Ectodermal cell (in vitro differentiated cells): ENCODE results near the gene CD207.

Experiments
- H3K27ac ChIP-seq: 2 replicates; pipeline ENCODE4 v1.7.0; 2013; ENCODE audit warnings: mild to moderate bottlenecking, low read depth, low read length; ENCODE audit not compliant: insufficient read depth, poor library complexity, severe bottlenecking
- H3K27me3 ChIP-seq: 2 replicates; pipeline ENCODE4 v1.7.0; 2013; ENCODE audit warnings: mild to moderate bottlenecking, low read length; ENCODE audit not compliant: insufficient read depth, control insufficient read depth, poor library complexity, severe bottlenecking
- H3K36me3 ChIP-seq: one replicate; pipeline ENCODE4 v1.7.0; 2013; ENCODE audit warnings: low read length; ENCODE audit not compliant: control insufficient read depth, insufficient read depth
- H3K4me1 ChIP-seq: one replicate; pipeline ENCODE4 v1.7.0; 2013; ENCODE audit warnings: low read length; ENCODE audit not compliant: control insufficient read depth, insufficient read depth
- H3K4me3 ChIP-seq: 2 replicates; pipeline ENCODE4 v1.7.0; 2013; ENCODE audit warnings: low read depth, low read length, control low read depth; ENCODE audit not compliant: insufficient read depth
- H3K9me3 ChIP-seq: 2 replicates; pipeline ENCODE4 v1.7.0; 2013; ENCODE audit warnings: mild to moderate bottlenecking, low read length, moderate library complexity; ENCODE audit not compliant: control insufficient read depth
- WGBS, 2 experiments: methylation state at CpG; one replicate each; pipeline ENCODE4 v1.1.7; 2013; ENCODE audit warnings: missing lambda C conversion rate in 2 of 2; 5-methylcytosine and 5-hydroxymethylcytosine counted together

The CD207 gene

GRCh38 chr2:70852824-70853223, 17.2 kb upstream of the CD207 start:
- H3K27ac ChIP-seq, result no peak overlapping the region
- no peak overlapping the region for H3K4me3 ChIP-seq
- peaks cover 4% of the 10 kb centered on the region for H3K4me1 ChIP-seq
- no CpG with 5 or more reads among the region's 1 CpG for WGBS, 2 experiments
- no peaks in the 10 kb centered on the region for H3K27me3 ChIP-seq
- no peaks in the 10 kb centered on the region for H3K36me3 ChIP-seq
- no peaks in the 10 kb centered on the region for H3K9me3 ChIP-seq

- Histone ChIP-seq H3K4me3 (no peak overlapping the region), H3K36me3 (no peaks in the 10 kb centered on the region), H3K27me3 (no peaks in the 10 kb centered on the region), H3K27ac (no peak overlapping the region), H3K9me3 (no peaks in the 10 kb centered on the region), H3K4me1 (peaks cover 4% of the 10 kb centered on the region)
- WGBS, 2 experiments, result 78% methylated on average over 4 of the region's 4 CpGs
Observed at GRCh38 chr2:70851704-70852103, 16.1 kb upstream of the CD207 start.

GRCh38 chr2:70850925-70851324, 15.3 kb upstream of the CD207 start:
- no peak overlapping the region for H3K27ac ChIP-seq
- no peaks in the 10 kb centered on the region for H3K9me3 ChIP-seq
- H3K4me3 ChIP-seq, result no peak overlapping the region
- 33 to 58% methylated on average over 1 to 2 of the region's 2 CpGs for WGBS, 2 experiments
- no peaks in the 10 kb centered on the region for H3K36me3 ChIP-seq
- H3K4me1 ChIP-seq, result peaks cover 4% of the 10 kb centered on the region
- H3K27me3 ChIP-seq, result no peaks in the 10 kb centered on the region

GRCh38 chr2:70842401-70842800, 6.8 kb upstream of the CD207 start:
- Histone ChIP-seq H3K27ac (no peak overlapping the region), H3K27me3 (no peaks in the 10 kb centered on the region), H3K36me3 (no peaks in the 10 kb centered on the region), H3K4me1 (no peaks in the 10 kb centered on the region), H3K9me3 (no peaks in the 10 kb centered on the region), H3K4me3 (no peak overlapping the region)
- 85 to 86% methylated on average over 7 of the region's 7 CpGs for WGBS, 2 experiments

GRCh38 chr2:70837980-70838925, 2.6 kb upstream of the CD207 start:
- Histone ChIP-seq H3K27ac (no peak overlapping the region), H3K9me3 (no peaks in the 10 kb centered on the region), H3K27me3 (no peaks in the 10 kb centered on the region), H3K4me3 (no peak overlapping the region), H3K4me1 (no peaks in the 10 kb centered on the region), H3K36me3 (no peaks in the 10 kb centered on the region)
- whole genome bisulfite sequencing, 2 experiments, result 95 to 96% methylated on average over 10 of the region's 10 CpGs

GRCh38 chr2:70834881-70835280, 735 bp downstream of the CD207 start:
- Histone ChIP-seq H3K9me3 (no peaks in the 10 kb centered on the region), H3K27ac (no peak overlapping the region), H3K27me3 (no peaks in the 10 kb centered on the region), H3K36me3 (no peaks in the 10 kb centered on the region), H3K4me1 (no peaks in the 10 kb centered on the region), H3K4me3 (no peak overlapping the region)
- WGBS, 2 experiments, result 88 to 90% methylated on average over 4 of the region's 4 CpGs

GRCh38 chr2:70834106-70834505, 1.5 kb downstream of the CD207 start:
- H3K4me1 ChIP-seq, result no peaks in the 10 kb centered on the region
- H3K36me3 ChIP-seq, result no peaks in the 10 kb centered on the region
- H3K27ac ChIP-seq, result no peak overlapping the region
- no peak overlapping the region for H3K4me3 ChIP-seq
- H3K9me3 ChIP-seq, result no peaks in the 10 kb centered on the region
- no peaks in the 10 kb centered on the region for H3K27me3 ChIP-seq
- 93 to 97% methylated on average over 2 of the region's 2 CpGs for WGBS, 2 experiments

GRCh38 chr2:70833246-70833645, 2.4 kb downstream of the CD207 start:
- Histone ChIP-seq H3K27ac (no peak overlapping the region), H3K4me1 (no peaks in the 10 kb centered on the region), H3K27me3 (no peaks in the 10 kb centered on the region), H3K9me3 (no peaks in the 10 kb centered on the region), H3K36me3 (no peaks in the 10 kb centered on the region), H3K4me3 (no peak overlapping the region)
- WGBS, 2 experiments, result 59 to 69% methylated on average over 1 of the region's 1 CpG

GRCh38 chr2:70832386-70832785, 3.2 kb downstream of the CD207 start:
- H3K27me3 ChIP-seq, result no peaks in the 10 kb centered on the region
- no peak overlapping the region for H3K27ac ChIP-seq
- no peak overlapping the region for H3K4me3 ChIP-seq
- 94% methylated on average over 2 of the region's 2 CpGs for WGBS, 2 experiments
- H3K9me3 ChIP-seq, result no peaks in the 10 kb centered on the region
- H3K36me3 ChIP-seq, result no peaks in the 10 kb centered on the region
- no peaks in the 10 kb centered on the region for H3K4me1 ChIP-seq

GRCh38 chr2:70831861-70832260, 3.8 kb downstream of the CD207 start:
- WGBS, 2 experiments, result 92 to 94% methylated on average over 6 of the region's 6 CpGs
- Histone ChIP-seq H3K27me3 (no peaks in the 10 kb centered on the region), H3K9me3 (no peaks in the 10 kb centered on the region), H3K27ac (no peak overlapping the region), H3K36me3 (no peaks in the 10 kb centered on the region), H3K4me3 (no peak overlapping the region), H3K4me1 (no peaks in the 10 kb centered on the region)
